Type B pancreatic cell (in vitro differentiated cells): ENCODE measurements around the gene KCNK7. TPM values are rescaled to one million over a fixed set of nuclear protein-coding genes. Genes with fewer than 3 reads are reported as not detected.
A peak's percentile ranks its signal among the peaks of the same experiment; 100 is the strongest.

Experiments
- DNase-seq: peaks from one replicate; pipeline ENCODE4 v3.0.0; 2021; ENCODE audit warnings: mixed read lengths; ENCODE audit not compliant: unreplicated experiment; ENCODE audit errors: extremely low spot score
- H3K27ac Mint-ChIP-seq: 2 replicates; pipeline ENCODE4 v1.8.0; 2021; ENCODE audit warnings: mild to moderate bottlenecking, mixed read lengths
- H3K27me3 Mint-ChIP-seq: 2 replicates; pipeline ENCODE4 v1.8.0; 2021; ENCODE audit warnings: mixed read lengths
- H3K36me3 Mint-ChIP-seq: 2 replicates; pipeline ENCODE4 v1.8.0; 2021; ENCODE audit warnings: mixed read lengths
- H3K4me1 Mint-ChIP-seq: one replicate; pipeline ENCODE4 v1.8.0; 2021; ENCODE audit warnings: mixed read lengths; ENCODE audit not compliant: unreplicated experiment
- H3K4me3 Mint-ChIP-seq: 2 replicates; pipeline ENCODE4 v1.8.0; 2021; ENCODE audit warnings: mild to moderate bottlenecking, mixed read lengths
- H3K9me3 Mint-ChIP-seq: 2 replicates; pipeline ENCODE4 v1.8.0; 2021; ENCODE audit warnings: mixed read lengths
- CTCF ChIP-seq: fragments of 200-600 bp; sonication (generic); conservative IDR thresholded peaks from 2 replicates; pipeline ENCODE4 v1.5.0; 2021; ENCODE audit warnings: antibody characterized with exemption, mild to moderate bottlenecking
- total RNA-seq: library from RNA; stranded (reverse); gene quantifications from 2 replicates; pipeline ENCODE4 v1.2.1, GENCODE V29; 2021; ENCODE audit warnings: low replicate concordance

KCNK7 gene
- total RNA-seq, 1 donor from 2014 or later: 0.36 TPM

DNA sequence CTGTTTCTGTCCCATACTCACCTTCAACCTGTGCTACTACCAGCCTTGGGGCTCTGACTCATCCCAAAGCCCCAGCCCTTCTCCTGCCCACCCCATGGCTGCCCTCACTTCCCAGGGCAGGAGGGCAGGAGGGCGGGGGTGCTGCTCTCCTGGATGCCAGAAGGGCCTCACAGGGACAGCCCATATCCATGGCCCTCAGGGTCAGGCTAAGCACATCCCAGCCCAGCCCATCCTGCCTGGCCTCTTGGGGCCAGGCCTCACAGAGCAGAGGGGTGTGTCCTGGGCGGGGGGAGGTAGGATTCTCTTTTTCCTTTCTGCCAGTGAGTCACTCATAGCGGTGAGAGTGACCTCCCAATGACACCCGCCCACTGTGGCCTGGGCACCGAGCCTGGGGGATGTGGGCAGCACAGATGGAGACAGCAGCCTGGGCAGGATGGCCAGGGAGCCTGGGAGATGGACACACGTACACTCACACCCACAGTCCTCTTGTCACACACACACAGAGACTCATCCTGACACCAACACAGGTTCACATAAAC is 39.8 kb downstream of the KCNK7 start:
- H3K9me3 Mint-ChIP-seq: no peaks in the 10 kb centered on the region
- TF ChIP-seq CTCF: no peak
- peaks cover 59% of the 10 kb centered on the region for H3K4me1 Mint-ChIP-seq
- H3K27ac Mint-ChIP-seq: peak overlapping the region; percentile 88
- DNase-seq: no peak
- peak overlapping the region; percentile 80 for H3K4me3 Mint-ChIP-seq
- H3K36me3 Mint-ChIP-seq: peaks cover 7% of the 10 kb centered on the region
- H3K27me3 Mint-ChIP-seq: peaks cover 2% of the 10 kb centered on the region

DNA sequence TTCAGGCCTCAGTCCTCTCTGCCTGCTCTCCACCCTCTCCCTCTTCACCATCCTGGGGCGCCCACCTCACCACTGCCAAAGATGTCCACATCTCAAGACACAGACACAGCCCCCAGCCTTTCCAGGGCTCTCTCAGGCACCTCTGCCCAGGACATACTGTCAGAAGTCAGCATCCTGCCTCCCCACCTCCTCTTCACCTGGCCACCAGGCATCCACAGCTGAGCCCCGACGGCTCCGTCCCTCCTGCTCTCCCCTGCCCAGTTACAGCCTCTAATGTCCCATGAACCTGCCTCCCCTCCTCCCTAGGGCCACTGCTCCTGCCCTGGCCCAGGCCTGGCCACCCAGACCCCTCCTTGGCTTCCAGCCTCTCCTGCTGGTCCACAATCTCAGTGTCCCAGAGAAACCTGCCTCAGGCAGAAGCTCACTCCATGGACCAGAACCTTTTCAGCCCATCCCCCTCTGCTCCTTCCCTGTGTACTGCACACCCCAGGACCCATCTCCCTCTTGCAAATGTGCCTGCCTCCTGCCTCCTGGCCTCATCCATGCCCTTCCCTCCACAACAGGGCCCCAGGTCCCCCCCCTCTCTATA is 40.7 kb downstream of the KCNK7 start:
- peaks cover 53% of the 10 kb centered on the region for H3K4me1 Mint-ChIP-seq
- DNase-seq: no peak
- peaks cover under 1% of the 10 kb centered on the region for H3K27me3 Mint-ChIP-seq
- peak overlapping the region; percentile 88 for H3K27ac Mint-ChIP-seq
- H3K4me3 Mint-ChIP-seq: peak overlapping the region; percentile 17
- peaks cover 8% of the 10 kb centered on the region for H3K36me3 Mint-ChIP-seq
- TF ChIP-seq CTCF: no peak
- no peaks in the 10 kb centered on the region for H3K9me3 Mint-ChIP-seq

- Mint-ChIP-seq H3K27ac (peak overlapping the region; percentile 39), H3K9me3 (no peaks in the 10 kb centered on the region), H3K27me3 (peaks cover under 1% of the 10 kb centered on the region), H3K36me3 (peaks cover 8% of the 10 kb centered on the region), H3K4me3 (peak overlapping the region; percentile 20), H3K4me1 (peaks cover 50% of the 10 kb centered on the region)
- TF ChIP-seq CTCF: no peak
- no peak for DNase-seq
These were observed 41.4 kb downstream of the KCNK7 start for GRCh38 chr11:65554057-65554818.

DNA sequence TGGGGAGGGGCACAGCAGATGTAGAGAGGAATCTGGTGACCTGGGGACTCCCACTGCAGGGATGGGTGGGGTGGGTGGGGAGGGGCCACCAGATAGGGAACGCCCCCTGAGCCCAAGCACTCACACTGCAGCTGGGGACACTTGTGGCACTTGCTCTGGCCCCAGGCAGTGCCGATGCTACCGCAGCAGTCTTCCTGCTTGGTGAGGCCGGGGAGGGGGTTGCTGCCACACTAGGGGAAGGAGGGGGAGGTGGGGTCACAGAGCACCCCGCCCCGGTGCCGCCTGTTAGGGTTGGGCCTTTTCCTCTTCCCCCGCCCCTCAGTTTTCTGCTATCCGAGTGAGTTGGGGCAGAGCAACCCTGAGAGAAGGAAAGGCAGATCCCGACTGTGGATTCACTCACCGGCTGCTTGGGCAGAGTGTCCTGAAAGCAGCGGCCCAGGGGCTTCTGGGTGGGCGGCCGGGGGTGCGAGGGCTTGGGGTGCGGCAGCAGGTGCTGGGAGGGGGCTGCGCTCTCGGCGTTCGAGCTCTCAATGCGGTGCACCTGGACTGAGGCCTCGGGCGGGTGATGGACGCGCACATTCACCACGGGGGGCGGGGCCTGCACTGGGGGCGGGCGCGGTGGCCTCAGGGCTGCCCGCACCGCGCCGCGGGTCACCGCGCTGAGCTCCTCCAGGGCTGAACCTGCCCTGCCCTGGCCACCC is 42.1 kb downstream of the KCNK7 start:
- H3K9me3 Mint-ChIP-seq: no peaks in the 10 kb centered on the region
- no peak overlapping the region for H3K27ac Mint-ChIP-seq
- peak overlapping the region; percentile 22 for H3K4me3 Mint-ChIP-seq
- TF ChIP-seq CTCF: no peak
- H3K4me1 Mint-ChIP-seq: peaks cover 47% of the 10 kb centered on the region
- peaks cover 9% of the 10 kb centered on the region for H3K36me3 Mint-ChIP-seq
- no peak for DNase-seq
- peaks cover 6% of the 10 kb centered on the region for H3K27me3 Mint-ChIP-seq

DNA sequence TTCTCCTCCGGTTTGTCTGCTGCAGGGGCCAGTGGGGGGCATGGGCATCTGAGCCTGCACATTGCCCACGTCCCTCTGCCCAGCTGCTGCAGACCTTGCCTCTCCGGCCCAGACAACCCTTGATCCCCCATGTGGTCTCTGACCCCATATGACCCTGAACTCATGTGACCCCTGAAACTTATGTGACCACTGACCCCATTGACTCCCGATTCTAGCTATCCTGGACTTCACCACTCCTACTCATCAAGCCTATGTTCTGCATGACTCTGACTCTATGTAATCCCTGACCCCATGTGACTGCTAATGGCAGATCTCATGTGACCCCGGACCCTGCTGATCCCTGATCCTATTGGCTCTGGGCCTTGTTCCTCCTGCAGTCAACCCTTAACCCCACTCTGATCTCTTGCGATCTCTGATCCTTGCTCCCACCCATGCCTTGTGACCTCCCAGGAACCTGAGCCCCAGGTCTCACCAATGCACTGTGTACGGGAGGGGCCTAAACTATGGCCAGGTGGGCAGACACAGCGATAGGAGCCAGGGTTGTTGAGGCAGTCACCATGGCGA is 43.1 kb downstream of the KCNK7 start:
- Mint-ChIP-seq H3K9me3 (no peaks in the 10 kb centered on the region), H3K27me3 (peaks cover 11% of the 10 kb centered on the region), H3K4me3 (peak overlapping the region; percentile 40), H3K36me3 (peaks cover 14% of the 10 kb centered on the region), H3K27ac (peak overlapping the region; percentile 63), H3K4me1 (peaks cover 47% of the 10 kb centered on the region)
- TF ChIP-seq CTCF: no peak
- no peak for DNase-seq
